GM19023 (cell line): Measurements from ENCODE around the gene C10orf90.

Experiments used
- ATAC-seq: cut with Tn5 transposase; IDR thresholded peaks from one replicate; pipeline ENCODE4 v1.9.1; 2021; ENCODE audit warnings: mild to moderate bottlenecking, moderate library complexity; ENCODE audit not compliant: unreplicated experiment

The C10orf90 gene

DNA sequence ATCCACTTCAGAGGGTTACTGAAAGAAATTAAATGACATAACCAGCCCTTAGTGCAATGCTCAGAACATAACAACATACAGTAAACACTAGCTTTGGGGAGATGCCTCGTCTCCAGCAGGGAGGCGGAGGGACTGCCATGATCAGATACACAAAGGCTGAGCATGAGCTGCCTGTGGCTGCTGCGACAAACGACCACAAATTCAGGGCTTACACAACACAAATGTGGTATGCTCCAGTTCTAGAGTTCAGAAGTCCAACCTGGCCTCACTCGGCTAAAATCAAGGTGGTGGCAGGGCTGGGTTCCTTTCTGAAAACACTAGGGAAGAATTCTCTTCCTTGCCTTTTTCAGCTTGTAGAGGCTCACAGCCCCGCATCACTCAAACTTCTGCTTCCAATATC, 154.0 kb downstream of the C10orf90 start:
- ATAC-seq = no peak

DNA sequence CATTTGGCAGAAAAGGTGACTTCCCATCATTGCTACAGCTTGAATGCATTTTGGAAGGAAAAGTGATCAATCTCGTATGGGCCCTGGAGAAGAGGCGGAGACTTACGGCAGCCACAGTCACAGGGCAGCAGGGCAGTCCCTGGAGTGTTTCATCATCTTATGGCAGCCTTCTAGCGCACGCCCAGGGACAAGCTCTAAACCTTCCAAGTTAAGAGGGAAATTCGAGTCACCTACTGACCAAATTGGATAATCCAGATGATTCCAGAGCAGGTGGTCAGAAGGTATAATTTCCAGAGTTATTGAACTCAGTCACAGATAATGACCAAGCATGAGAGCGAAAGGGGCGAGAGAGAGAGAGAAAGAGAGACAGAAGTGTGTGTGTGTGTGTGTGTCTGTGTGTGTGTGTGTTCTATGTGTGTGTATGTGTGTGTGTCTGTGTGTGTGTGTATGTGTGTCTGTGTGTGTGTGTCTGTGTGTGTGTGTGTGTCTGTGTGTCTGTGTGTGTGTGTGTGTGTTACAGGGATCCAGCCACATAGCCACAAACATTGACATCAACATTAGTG, 158.5 kb downstream of the C10orf90 start:
- ATAC-seq = no peak

DNA sequence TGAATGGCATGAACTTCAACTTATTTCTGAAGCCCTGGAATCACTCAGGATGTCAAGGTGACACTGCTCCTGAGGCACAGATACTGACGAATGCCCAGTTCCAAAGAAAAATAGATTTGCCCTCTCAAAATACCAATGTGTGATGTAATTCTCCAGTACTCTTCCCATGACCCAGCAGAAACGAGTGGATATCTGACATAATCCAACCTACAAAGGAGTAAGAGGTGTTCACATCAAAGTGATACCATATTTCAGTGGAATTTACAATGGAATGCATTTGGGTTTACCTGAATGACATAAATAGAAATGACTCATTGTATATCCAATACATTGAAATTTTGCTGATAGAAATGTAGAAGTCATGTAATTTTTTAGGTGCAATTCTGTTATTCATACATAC, 161.3 kb downstream of the C10orf90 start:
- no peak for ATAC-seq

DNA sequence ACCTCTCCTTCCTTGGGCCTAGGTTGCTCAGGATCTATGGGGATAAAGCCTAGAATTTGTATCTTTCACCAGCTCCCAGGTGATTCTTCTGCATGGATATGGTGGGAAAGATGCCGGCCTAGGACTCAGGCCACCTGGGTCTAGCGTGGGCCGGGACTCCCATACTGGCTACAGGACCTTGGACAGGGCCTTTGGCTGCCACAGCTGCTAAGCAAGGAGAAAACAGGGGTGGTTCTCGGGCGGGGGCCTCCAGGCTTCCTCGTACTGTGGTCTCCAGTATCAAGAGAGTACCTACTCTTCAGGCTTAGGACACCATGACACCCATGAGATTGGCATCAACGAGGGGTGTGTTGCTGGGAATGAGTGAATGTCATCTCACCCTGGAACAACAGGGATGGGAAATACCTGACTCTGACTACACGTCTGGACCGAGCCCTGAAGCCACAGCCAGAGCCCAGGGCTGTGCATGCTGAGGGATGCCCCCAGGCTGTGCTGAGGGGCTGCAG, 161.9 kb downstream of the C10orf90 start:
- no peak for ATAC-seq

DNA sequence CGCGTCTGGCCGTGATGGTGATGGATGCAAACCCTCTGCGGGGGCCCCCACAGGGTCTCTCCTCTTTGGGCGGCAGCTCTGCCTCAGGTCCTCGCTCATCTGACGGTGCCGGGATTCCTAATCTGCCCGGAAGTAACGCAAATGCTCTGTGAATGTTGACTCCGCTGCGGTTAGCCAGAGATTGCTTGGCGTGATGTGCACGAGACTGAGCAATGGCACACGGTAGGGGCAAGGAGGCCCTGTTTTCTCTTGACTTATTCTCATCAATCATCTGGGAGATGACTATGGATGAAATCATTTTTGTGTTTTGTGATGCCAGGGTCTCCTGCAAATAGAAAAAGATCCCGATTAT, 165.8 kb downstream of the C10orf90 start:
- no peak for ATAC-seq

DNA sequence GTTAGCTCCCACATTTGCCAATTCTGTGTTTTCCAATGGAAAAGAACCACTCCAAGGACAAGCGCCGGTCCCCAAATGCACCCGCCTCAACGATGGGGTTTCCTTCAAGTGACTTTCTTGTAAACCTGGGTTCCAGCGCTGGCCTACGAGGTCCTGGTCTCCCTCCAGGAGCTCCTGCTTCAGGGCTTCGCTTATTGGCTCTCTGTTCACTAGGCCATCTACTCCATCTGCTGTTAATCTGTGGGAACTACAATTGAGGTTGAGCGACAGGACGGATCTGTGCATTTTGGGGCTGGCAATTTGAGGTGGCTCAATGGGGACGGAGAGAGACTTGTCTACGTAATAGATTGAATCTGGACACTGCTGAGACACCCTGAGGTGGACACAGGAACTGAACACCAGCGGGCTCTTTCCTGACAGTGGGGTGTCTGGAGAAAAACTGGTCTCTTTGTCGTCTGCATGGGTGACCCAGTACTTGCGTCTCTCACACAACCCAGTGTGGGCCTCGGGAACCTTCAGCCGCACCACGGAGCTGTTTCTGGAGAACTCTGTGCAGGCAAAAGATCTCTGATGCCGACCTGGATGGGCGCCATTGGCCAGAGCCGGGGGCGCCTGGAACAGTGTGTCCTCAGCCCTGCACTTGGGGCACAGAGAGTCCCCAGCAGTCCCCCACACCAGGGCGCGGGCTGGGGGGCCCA, 166.3 kb downstream of the C10orf90 start:
- ATAC-seq = no peak

DNA sequence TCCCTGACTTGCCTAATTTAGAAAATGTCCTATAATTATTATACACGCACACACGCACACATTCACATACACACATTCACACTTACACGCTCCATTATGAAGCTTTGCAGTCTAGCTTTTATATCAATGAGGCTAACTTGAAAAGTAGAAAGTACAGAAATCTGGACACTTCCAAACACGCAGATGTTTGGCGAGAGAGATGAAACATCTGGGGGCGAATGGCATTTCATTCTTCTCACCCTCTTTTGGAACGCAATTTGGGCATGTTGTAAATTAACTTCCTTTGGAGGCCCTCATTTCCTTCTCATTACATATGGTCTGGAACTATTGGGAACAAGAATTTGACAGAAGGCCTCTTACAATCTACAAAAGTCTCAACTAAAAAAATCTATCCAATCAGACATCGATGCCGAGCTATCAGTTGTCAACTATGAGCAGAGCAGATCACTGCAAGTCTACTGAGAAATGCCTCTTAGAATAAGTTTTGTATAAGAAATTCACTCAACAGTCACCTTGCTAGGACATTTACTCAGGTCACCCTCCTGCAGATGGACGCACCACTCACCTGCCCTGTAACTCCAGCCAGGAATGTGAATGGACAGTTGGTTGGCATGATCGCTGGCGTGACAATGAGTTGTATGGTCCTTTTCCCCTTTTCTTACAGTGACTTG, 167.0 kb downstream of the C10orf90 start:
- ATAC-seq = no peak

DNA sequence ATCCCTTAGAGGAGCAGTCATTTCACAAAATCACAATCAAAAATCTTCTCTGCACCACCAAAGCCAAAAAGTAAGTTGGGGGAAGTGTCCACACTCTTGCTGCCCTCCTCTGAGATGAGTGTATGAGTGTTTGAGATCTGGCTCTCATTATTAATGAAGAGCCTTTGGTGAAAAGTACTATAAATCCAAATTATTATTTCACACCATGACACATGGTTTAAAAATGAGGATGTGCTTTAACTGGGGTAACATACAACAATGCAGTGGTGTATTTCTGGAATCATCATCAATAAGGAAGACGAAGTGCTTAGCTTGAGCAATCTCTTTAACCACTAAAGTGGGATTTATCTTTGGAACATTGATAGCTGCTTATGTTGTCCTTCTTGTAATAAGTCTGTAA, 168.1 kb downstream of the C10orf90 start:
- ATAC-seq = no peak

DNA sequence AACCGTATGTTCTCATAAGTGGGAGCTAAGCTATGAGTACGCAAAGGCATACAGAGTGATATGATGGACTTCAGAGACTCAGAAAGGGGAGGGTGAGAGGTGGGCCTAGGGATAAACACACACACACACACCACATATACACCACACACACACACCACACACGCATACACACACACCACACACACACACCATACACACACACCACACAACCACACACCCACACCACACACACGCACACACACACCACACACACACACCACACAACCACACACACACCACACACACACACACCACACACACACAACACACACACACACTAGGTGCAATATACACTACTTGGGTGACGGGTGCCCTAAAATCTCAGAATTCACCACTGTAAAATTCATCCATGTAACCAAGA, 168.7 kb downstream of the C10orf90 start:
- ATAC-seq = no peak

DNA sequence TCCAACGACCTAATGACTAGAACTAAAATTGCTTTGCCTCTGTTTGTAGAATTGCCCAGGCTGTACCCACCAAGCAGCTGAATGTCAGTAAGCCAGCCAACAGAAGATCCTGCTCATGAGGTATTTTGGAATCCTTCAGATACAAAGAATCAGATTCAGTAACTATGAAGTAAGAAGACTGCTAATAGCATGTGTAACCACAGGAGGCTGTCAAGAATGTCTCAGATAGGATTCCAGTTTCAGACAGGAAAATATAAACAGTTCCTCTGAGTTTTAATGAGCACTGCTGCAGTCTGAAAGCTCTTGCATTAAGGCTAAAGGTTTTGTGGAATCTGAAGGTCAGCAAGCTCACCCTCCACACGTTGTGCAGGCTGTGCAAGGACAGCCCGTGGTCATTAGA, 169.6 kb downstream of the C10orf90 start:
- no peak for ATAC-seq

DNA sequence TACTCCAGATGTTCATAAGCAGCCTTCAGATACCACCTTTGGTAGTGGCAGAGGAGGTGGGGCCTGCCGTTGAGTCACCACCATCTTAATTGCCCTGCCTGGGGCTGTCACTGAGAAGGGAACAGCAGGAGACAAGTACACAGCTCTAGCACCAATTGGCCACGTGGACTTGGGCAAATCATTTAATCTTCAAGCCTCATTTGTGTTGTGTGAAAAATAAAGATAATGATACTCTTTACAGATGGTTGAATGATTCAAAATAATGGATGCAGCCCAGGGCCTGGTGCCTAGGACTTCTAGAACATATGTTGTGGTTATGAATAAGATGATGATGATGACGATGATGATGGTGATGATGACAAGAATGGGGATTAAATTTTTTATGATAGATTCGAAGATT, 170.3 kb downstream of the C10orf90 start:
- ATAC-seq = no peak

DNA sequence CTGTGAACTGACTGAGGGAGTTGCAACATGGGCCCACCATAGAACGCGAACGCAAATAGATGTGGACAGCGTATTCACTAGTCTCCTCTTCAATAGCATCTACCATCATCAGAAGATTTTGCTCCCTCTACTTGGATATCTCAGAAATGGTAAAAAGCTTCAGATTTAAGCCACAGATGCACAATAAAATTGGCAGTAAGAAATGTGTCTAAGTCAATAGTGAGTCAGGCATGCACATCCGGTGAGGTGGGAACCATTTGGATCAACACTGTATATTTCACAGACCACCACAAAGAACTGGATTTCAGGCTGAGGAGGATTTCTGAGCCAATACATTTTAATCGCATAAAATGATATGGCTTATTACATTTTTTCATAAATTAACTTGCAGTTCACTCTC, 170.7 kb downstream of the C10orf90 start:
- ATAC-seq = no peak

DNA sequence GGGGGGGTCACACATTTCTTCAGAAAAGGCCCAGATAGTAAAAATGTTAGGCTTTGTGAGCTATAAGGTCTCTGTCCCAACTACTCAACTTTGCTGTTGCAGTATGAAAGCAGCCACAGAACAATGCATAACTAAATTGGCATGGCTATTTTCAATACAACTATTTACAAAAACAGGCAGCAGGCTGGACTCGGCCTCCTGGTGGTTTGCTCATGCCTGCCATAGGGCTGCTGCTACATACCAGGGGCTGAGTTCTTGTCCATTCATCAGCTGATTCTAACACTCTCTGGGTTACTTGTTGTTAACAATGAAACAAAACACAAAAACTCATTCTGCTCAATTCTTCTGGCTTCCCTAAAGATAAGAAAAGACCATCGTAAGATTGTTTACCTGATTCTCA, 172.8 kb downstream of the C10orf90 start:
- no peak for ATAC-seq

DNA sequence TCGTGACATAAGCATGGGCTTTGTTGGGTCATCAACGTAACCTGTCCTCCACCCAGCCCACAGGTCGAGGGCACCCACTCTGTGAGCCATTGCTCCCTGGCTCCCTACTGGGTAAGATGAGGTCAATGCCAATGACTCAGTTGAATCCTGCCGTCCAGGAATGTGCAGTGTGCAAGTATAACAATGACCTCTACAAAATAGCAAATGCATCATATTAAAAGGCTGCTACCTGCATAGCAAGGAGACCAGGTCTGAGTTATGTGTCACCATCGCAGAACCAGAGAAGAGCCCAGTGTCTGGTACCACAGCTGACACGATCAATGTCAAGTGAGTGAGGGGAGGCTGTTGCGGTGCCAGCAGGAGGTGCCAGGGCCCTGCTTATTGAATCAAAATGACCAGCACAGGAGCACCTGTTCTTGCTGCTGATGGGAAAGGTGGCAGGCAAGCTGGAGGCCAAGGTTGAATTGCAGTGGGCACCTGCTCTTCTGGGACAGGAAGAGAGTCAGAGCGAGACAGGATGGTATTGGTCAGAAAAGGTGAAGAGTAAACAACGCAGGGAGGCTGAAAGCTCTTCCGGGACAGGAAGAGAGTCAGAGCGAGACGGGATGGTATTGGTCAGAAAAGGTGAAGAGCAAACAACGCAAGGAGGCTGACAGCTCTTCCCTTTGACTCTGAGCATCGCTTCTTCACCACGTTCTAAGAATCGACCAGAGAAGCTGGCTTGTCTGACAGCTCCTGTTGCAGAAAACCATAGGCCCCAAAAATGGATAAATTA, 173.5 kb downstream of the C10orf90 start:
- ATAC-seq = no peak

DNA sequence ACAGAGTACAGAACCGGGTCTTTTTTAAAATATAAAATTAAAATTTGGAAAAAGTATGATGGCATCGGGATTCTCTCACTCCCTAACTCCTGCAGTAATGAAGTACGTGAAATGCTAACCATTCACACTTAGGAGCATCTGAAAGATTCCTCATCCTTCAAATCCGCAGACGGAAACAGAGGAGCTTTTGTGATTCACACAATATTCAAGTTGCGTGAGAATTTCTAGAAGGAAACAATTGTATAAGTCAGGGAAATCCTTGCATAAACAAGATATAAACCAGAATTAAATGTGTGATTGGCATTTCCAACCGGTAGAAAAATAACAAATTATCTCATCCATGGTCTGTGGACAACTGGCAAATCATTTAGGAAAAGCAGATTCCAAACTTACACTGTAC, 179.0 kb downstream of the C10orf90 start:
- ATAC-seq = no peak

DNA sequence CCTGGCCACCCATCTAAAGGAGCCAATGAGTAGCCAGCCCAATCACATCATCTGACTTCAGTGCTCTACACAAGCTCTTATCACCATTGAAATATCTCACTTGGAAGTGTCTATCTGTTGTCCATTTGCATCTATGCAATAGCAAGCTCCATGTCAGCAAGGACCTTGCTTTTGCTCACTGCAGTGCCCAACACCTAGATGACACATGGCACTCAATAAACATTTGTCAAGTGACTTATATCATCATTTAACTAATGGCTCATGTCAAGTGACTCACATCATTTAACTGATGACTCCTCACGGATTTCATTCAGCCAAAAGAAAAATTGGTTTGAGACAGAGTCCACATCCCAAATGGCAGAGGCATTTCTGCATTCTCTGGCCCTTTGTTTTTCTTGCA, 189.3 kb downstream of the C10orf90 start:
- ATAC-seq = no peak

DNA sequence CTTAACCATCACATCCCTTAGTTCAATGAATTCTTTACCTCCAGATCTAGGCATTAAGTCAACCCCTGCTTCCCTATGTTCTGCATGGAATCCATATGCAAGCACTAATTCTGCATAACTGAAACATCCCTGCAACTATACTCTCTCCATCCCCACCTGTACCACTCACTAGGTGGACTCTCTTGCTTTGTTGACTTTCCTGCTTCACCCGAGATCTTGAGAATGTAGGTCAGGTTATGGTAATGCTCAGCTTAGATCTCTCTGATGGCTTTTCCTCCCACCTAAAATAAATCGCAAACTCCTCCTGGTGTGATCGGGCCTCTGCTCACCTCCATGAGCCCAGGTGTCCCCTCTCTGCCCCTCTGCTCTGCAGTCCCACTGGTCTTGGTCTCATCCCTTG, 189.8 kb downstream of the C10orf90 start:
- ATAC-seq = no peak

DNA sequence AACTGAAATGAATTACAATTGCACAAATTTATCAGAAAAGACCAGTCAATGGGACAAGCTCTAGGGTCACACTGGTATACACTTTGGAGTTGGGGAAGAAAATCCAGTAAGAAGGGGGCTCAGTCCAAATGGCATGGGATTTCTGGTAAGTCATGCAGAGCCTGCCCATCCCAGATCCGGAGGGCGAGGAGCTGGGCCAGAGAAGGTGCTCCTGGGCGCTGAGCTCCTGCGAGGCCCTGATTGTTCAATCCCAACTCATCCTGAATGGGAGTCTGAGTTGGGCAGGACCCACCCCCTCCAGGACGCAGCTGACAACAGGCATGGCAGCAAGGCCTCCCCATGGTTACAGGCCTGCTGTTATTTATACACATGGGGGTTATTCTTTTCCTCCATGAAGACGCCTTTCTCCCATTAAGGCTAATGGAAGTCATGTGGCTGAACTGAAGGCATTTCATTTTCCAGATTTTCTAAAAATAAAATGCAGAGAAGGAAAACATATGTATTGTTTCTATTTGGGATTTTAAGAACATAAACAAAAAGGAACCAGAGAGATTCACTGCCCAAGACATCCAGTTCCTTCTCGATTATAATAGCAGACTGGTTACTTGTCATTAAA, 191.1 kb downstream of the C10orf90 start:
- ATAC-seq = no peak

DNA sequence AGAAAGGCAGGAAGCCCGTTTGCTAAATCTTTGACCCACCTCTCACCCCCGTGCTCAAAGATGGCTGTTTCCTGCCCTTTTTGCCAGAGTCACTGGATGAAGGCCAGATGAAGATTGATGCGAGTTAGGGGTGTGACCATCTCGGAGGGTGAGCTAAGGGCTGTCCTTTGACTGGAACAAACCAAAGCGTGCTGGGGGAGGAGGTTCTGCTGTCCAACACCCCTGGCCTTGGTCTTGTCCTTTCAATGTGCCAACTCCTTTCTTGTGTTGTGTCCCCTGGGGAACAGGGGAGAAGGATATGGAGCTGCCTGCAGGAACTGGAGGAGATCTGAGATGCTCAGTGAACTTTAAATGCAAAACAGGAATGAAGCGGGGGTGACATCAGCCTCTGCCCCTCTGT, 191.9 kb downstream of the C10orf90 start:
- ATAC-seq = no peak

DNA sequence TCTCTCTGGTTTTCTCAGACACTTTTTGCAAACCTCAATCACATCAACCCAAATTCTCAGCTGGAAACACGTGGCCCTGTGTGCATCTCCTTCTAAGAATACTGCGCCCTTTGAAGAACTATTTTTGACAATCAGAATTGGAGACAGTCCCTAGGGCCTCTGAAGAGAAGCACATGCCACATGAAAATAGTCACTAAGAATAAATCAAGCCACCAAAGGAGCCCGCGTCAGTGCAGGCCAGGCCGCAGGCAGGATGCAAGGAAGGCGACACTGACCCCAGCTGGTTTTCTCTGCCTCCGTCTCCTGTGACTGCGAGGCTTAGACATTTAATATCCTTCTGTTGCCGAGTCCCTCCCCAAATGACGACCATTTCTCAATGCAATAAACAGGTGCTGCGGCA, 194.2 kb downstream of the C10orf90 start:
- ATAC-seq = no peak

DNA sequence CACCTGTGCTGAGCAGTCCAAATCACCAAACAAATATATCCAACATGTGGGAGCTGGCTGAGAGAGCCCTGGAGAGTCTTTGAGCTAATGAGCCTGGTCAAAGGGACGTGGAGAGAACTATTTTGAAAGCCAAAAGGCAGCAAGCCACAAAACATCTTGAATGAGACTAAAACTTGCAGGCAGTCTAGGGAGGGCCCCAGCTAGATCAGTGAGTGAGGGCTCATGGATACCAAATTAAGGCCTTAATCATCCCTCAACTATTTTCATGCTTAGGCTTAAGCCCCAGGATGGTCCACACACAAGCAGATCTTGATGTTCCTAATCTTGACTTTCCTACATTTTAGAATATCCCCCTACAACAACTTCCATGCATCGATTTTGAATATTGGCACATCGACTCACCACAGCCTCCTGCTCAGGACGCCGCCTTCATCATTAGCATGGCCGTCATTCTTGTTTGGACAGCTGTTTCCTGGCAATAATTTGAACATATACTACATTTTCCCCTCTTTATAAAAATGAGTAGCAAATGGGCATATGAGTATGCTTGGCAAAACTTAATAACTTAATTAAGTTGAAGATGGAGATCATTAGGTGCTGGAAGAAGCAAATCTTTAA, 195.3 kb downstream of the C10orf90 start:
- ATAC-seq = no peak
